A549 treated with CORT108297 at 1 μM for 4 hours (cell line): ENCODE results near the gene NOTO. TPM values are rescaled to one million over a fixed set of nuclear protein-coding genes. Genes with fewer than 3 reads are reported as not detected.

Source experiments
- total RNA-seq: library from RNA; stranded (reverse); fragments of 200-300 nt; extraction: Qiagen RNA extraction; gene quantifications from 5 replicates; pipeline ENCODE4 v1.2.3, GENCODE V29; 2022

The NOTO gene
- 0.02 to 0.03 TPM in 2 of 5 replicates, not detected in the others for total RNA-seq

GRCh38 chr2:73202156-73203054 lies at the start of gene NOTO:
Gene NOTO (plus strand): TSS chr2:73202574. CDS start chr2:73202667, 93 bp downstream.

GRCh38 chr2:73214120-73215035 lies 12.0 kb downstream of the NOTO start, which contains the start of gene SMYD5:
Gene SMYD5 (plus strand): TSS chr2:73214245. CDS start chr2:73214267, 22 bp downstream.

GRCh38 chr2:73233154-73233931 lies 31.0 kb downstream of the NOTO start, which contains the start of gene PRADC1:
Gene PRADC1 (minus strand): TSS chr2:73233239. CDS start chr2:73233160, 79 bp downstream.

GRCh38 chr2:73233932-73234832 lies 31.8 kb downstream of the NOTO start, which contains the start of gene CCT7:
Gene CCT7 (plus strand): TSS chr2:73234308. CDS start chr2:73234379, 71 bp downstream.

Other genes starting within 250 kb of the NOTO start
- 11.5 to 17.1 TPM (median 14.7 TPM) in 5 replicates for gene SFXN5, start 130.9 kb upstream of the NOTO start, total RNA-seq
- 32.2 to 38.0 TPM (median 36.3 TPM) in 5 replicates for gene RAB11FIP5, start 89.6 kb upstream of the NOTO start, total RNA-seq
- gene SMYD5, start 11.7 kb downstream of the NOTO start, total RNA-seq: 53.7 to 59.9 TPM (median 55.8 TPM) in 5 replicates
- 16.6 to 26.1 TPM (median 24.2 TPM) in 5 replicates for gene PRADC1, start 30.7 kb downstream of the NOTO start, total RNA-seq
- 572 to 977 TPM (median 585 TPM) in 5 replicates for gene CCT7, start 31.7 kb downstream of the NOTO start, total RNA-seq
- 4.1 to 6.4 TPM (median 5.5 TPM) in 5 replicates for gene FBXO41, start 81.9 kb downstream of the NOTO start, total RNA-seq
- 0.07 to 0.32 TPM (median 0.17 TPM) in 5 replicates for gene EGR4, start 91.0 kb downstream of the NOTO start, total RNA-seq
- 8.5 to 10.2 TPM (median 9.4 TPM) in 5 replicates for gene ALMS1, start 183.3 kb downstream of the NOTO start, total RNA-seq